ENCODE measurements around the gene UBE3C.

DNA sequence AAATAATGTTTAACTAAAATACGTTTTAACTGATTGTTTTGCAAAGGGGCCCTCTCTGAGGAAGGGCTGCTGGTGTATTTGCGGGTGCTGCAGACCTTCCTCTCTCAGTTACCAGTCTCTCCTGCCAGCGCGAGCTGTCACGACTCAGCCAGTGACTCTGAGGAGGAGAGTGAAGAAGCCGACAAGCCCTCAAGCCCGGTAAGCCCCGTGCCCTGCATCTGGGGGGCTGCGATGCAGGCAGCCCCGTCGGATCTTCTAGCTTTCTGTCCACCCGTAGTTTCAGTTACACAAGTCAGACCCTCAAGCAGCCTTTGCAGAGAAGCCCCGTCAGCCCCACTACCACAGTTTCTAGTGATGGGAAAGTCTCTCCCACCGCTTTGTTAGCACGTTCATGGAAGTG, 45.1 kb downstream of the UBE3C start:
- no peak for TF ChIP-seq POLR2A (IDR thresholded peaks at IDR 0.05; ENCODE audit: low read depth, low read length)
- no peak for TF ChIP-seq POLR2AphosphoS5 (IDR thresholded peaks at IDR 0.05; ENCODE audit: low read depth, low read length)
